ENCODE measurements around the gene SBF1. TPM values are rescaled to one million over a fixed set of nuclear protein-coding genes. Genes with fewer than 3 reads are reported as not detected.

Gene SBF1
- total and polyA plus RNA-seq, 2 donors (not counting 1 experiment from before 2014, with no cell fraction given) = 110 to 254 TPM

DNA sequence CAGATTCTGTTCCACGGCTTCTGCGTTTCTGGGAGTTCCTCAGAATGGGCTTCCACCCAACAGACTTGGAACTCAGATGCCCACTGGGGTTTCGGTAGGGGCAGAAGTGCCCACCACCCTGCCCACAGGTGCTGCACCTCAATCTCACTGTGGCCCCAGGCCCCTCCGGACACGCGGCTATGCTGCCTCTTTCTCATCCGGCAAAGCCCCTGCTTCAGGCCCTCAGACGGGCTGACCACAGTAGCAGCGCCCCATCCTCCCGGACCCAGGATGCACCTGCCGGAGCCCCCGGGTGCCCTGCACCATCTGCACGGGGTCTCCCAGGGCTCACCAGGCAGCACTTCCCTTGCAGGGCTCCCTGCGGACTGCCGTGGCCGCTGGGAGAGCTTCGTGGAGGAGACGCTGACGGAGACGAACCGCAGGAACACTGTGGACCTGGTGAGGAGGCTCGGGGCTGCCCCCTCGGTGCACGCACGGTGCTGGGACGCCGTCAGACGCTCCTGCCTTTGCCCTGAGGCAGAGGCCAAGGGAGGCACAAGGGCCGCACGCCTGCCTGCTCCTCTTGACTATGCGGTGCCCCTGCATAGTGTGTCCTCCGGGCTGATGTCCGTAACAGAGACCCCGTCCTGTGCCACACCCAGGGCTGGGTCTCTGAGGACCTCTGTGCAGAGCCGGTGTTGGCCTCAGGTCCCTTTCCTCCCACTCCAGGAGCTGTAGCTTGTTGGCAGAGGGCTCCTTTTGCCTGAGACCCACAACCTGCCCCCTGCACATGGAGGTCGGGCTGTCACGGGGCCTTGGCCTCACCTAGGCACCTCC, 38.6 kb downstream of the SBF1 start:
- POLR2A ChIA-PET = interaction anchor here (0.6 kb wide), 1 partner anchor 90 kb away, joined by 4 read pairs; no protein-coding TSS in a partner anchor
- peaks cover 0 to 67% of the 10 kb centered on the region in 2 experiments for H3K36me3 ChIP-seq (replicated peaks in 1 of 2; ENCODE audit: control extremely low read depth in 1 of 2, control insufficient read depth in 1 of 2, extremely low read depth in 1 of 2, insufficient read depth in 2 of 2, low read length in 1 of 2)

More for the DNA sequence above, 38.6 kb downstream of the SBF1 start:
- Histone ChIP-seq H3K4me1 (ENCODE audit: control insufficient read depth in 2 of 2, insufficient read depth in 2 of 2, low read length in 2 of 2) (no peaks in the 10 kb centered on the region), H3K27ac (ENCODE audit: low read length in 2 of 2) (no peak overlapping the region), H3K9me3 (ENCODE audit: control extremely low read depth in 1 of 3, control insufficient read depth in 2 of 3, insufficient read depth in 1 of 3, low read length in 2 of 3) (no peaks in the 10 kb centered on the region), H3K9ac (ENCODE audit: low read length) (no peak overlapping the region), H4K20me1 (ENCODE audit: control insufficient read depth, insufficient read depth, low read length, poor library complexity, severe bottlenecking) (peaks cover under 1% of the 10 kb centered on the region), H2AFZ (ENCODE audit: insufficient read depth, low read depth, low read length, poor library complexity, severe bottlenecking) (no peak overlapping the region), H3K79me2 (ENCODE audit: control insufficient read depth, insufficient read depth, low read length) (no peaks in the 10 kb centered on the region), H3K4me2 (replicated peaks; ENCODE audit: low read depth, low read length, poor library complexity, severe bottlenecking) (no peak overlapping the region), H3K4me3 (ENCODE audit: control extremely low read depth in 1 of 5, extremely low read depth in 1 of 5, insufficient read depth in 1 of 5, low read depth in 2 of 5, low read length in 4 of 5) (no peak overlapping the region), H3K27me3 (replicated peaks in 1 of 4; ENCODE audit: control extremely low read depth in 1 of 4, control insufficient read depth in 3 of 4, insufficient read depth in 4 of 4, low read length in 3 of 4) (no peaks in the 10 kb centered on the region)
- 90% methylated on average over 37 of the region's 37 CpGs for WGBS (ENCODE audit: insufficient coverage)
- Mint-ChIP-seq H3K27me3 (no peaks in the 10 kb centered on the region), H3K4me1 (no peaks in the 10 kb centered on the region), H3K9me3 (ENCODE audit: insufficient read depth) (no peaks in the 10 kb centered on the region), H3K4me3 (no peak overlapping the region), H3K27ac (no peak overlapping the region)
- ATAC-seq (ENCODE audit: low read depth) = no peak
- no peak for DNase-seq
- no peak for TF ChIP-seq EZH2 (IDR thresholded peaks at IDR 0.05; ENCODE audit: borderline replicate concordance, insufficient read depth, low read depth, low read length, poor library complexity, severe bottlenecking)
- TF ChIP-seq CTCF (IDR thresholded peaks at IDR 0.05) = no peak
- CTCF ChIA-PET = interaction anchor here (0.8 kb wide), 1 partner anchor 34 kb away, joined by 3 read pairs; no protein-coding TSS in a partner anchor
- intact Hi-C loops (cut with micrococcal nuclease) = no loop called here

Measured in B cell (primary cell).